WTC11 (cell line): ENCODE data around the gene HSH2D.

Experiments
- ARID4B ChIP-seq: sonication (generic); formaldehyde crosslinking; IDR thresholded peaks from 2 replicates; pipeline ENCODE4 v1.8.0; 2023; ENCODE audit warnings: missing genetic modification reagents, mild to moderate bottlenecking, borderline replicate concordance
- ATF6 ChIP-seq: sonication (generic); formaldehyde crosslinking; IDR thresholded peaks from 2 replicates; pipeline ENCODE4 v1.8.1; 2023; ENCODE audit warnings: mild to moderate bottlenecking, missing genetic modification reagents
- CTCF ChIP-seq: fragments of 200-600 bp; IDR thresholded peaks from 2 replicates; pipeline ENCODE4 v1.8.0; 2022; ENCODE audit warnings: antibody characterized with exemption
- EMX1 ChIP-seq: fragments of 250-450 bp; sonication (Bioruptor Pico); IDR thresholded peaks from 2 replicates; pipeline ENCODE4 v1.8.0; 2021; ENCODE audit warnings: mild to moderate bottlenecking
- FOXK1 ChIP-seq: sonication (generic); formaldehyde crosslinking; IDR thresholded peaks from 2 replicates; pipeline ENCODE4 v1.8.0; 2022; ENCODE audit warnings: mild to moderate bottlenecking, moderate library complexity, missing genetic modification reagents
- MAX ChIP-seq: sonication (generic); formaldehyde crosslinking; IDR thresholded peaks from 2 replicates; pipeline ENCODE4 v1.8.0; 2022; ENCODE audit warnings: mild to moderate bottlenecking, missing genetic modification reagents
- MYBL2 ChIP-seq: sonication (generic); formaldehyde crosslinking; IDR thresholded peaks from 2 replicates; pipeline ENCODE4 v1.8.1; 2023; ENCODE audit warnings: mild to moderate bottlenecking, moderate library complexity, missing genetic modification reagents
- NR1H2 ChIP-seq: sonication (generic); formaldehyde crosslinking; IDR thresholded peaks from 2 replicates; pipeline ENCODE4 v1.9.0; 2021; ENCODE audit warnings: mild to moderate bottlenecking, moderate library complexity, missing genetic modification reagents
- PRRX2 ChIP-seq: fragments of 250-450 bp; sonication (Bioruptor Pico); IDR thresholded peaks from 2 replicates; pipeline ENCODE4 v1.8.0; 2021; ENCODE audit warnings: mild to moderate bottlenecking
- USF2 ChIP-seq: sonication (generic); formaldehyde crosslinking; IDR thresholded peaks from 2 replicates; pipeline ENCODE4 v1.8.1; 2023; ENCODE audit warnings: mild to moderate bottlenecking, missing genetic modification reagents, moderate library complexity
- ZNF263 ChIP-seq: sonication (generic); formaldehyde crosslinking; IDR thresholded peaks from 2 replicates; pipeline ENCODE4 v1.8.1; 2022; ENCODE audit warnings: low read depth, mild to moderate bottlenecking, moderate library complexity, missing genetic modification reagents
- ZNF423 ChIP-seq: fragments of 250-450 bp; sonication (Bioruptor Pico); IDR thresholded peaks from 2 replicates; pipeline ENCODE4 v2.1.2; 2022; ENCODE audit warnings: mild to moderate bottlenecking, moderate library complexity

- TF ChIP-seq MAX (CRISPR knock-in tag) (no peak), CTCF (no peak), PRRX2 (CRISPR knock-in tag) (no peak), FOXK1 (no peak), ARID4B (CRISPR knock-in tag) (no peak), ZNF423 (CRISPR knock-in tag) (no peak), ATF6 (CRISPR knock-in tag) (no peak), EMX1 (no peak), NR1H2 (CRISPR knock-in tag) (no peak), USF2 (CRISPR knock-in tag) (no peak), MYBL2 (CRISPR knock-in tag) (no peak), ZNF263 (CRISPR knock-in tag) (no peak)
These were observed 13.4 kb downstream of the HSH2D start for GRCh38 chr19:16156904-16157303.
